ENCODE results near the gene MAGI2.

DNA sequence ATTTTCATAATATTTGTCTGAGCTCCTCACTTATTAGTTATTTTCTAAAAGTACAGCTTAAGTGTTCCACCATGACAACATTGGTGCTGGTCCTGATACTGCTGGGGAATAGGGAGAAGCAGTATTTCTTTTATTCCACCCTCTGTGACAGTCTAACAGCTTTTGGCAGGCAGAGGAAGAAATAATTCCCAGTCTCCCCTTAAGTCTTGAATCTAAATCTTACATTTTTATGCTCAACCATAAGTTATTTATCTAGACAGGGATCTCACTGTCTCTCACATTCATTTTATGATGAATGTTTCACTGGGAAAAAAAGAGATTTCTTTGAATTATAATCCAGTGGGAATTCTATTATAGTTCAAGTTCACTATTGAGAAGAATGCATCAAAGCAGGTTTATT lies 71.5 kb downstream of the MAGI2 start:
- TF ChIP-seq CTCF (IDR thresholded peaks at IDR 0.05) = no peak
- no peak for TF ChIP-seq POLR2A (IDR thresholded peaks at IDR 0.05)

All from body of pancreas (tissue), 4 donors.